ENCODE results near the gene SCFD2. TPM values are rescaled to one million over a fixed set of nuclear protein-coding genes. Genes with fewer than 3 reads are reported as not detected.
A peak's percentile ranks its signal among the peaks of the same experiment; 100 is the strongest.

Gene SCFD2
- total RNA-seq, 1 donor = 24.2 TPM

- Histone ChIP-seq H3K4me1 (ENCODE audit: insufficient read depth, low read length) (peaks cover 5% of the 10 kb centered on the region), H3K27me3 (ENCODE audit: insufficient read depth, low read length) (no peaks in the 10 kb centered on the region), H3K27ac (ENCODE audit: low read depth, low read length) (no peak overlapping the region), H3K9me3 (ENCODE audit: low read depth, low read length) (no peaks in the 10 kb centered on the region), H3K4me3 (ENCODE audit: insufficient read depth, low read length) (no peak overlapping the region), H4K20me1 (ENCODE audit: insufficient read depth, low read length) (no peaks in the 10 kb centered on the region), H2AFZ (ENCODE audit: low read length) (no peak overlapping the region), H3K79me2 (ENCODE audit: insufficient read depth, low read length) (no peaks in the 10 kb centered on the region), H3K4me2 (ENCODE audit: insufficient read depth, low read length) (no peak overlapping the region), H3K36me3 (ENCODE audit: insufficient read depth, low read length) (no peaks in the 10 kb centered on the region)
- no peak for TF ChIP-seq CTCF (IDR thresholded peaks at IDR 0.05; ENCODE audit: extremely low read depth, low read depth, low read length)
- DNase-seq (ENCODE audit: insufficient read length, low spot score, missing footprints) = no peak
Observed at GRCh38 chr4:52869656-52870055, 496.2 kb downstream of the SCFD2 start.

- no peaks in the 10 kb centered on the region for H3K9me3 ChIP-seq (ENCODE audit: low read depth, low read length)
- no peak overlapping the region for H3K4me3 ChIP-seq (ENCODE audit: insufficient read depth, low read length)
- H3K27me3 ChIP-seq (ENCODE audit: insufficient read depth, low read length) = no peaks in the 10 kb centered on the region
- H3K36me3 ChIP-seq (ENCODE audit: insufficient read depth, low read length) = no peaks in the 10 kb centered on the region
- no peaks in the 10 kb centered on the region for H4K20me1 ChIP-seq (ENCODE audit: insufficient read depth, low read length)
- no peaks in the 10 kb centered on the region for H3K79me2 ChIP-seq (ENCODE audit: insufficient read depth, low read length)
- DNase-seq (ENCODE audit: insufficient read length, low spot score, missing footprints) = peak; percentile 62
- H3K27ac ChIP-seq (ENCODE audit: low read depth, low read length) = no peak overlapping the region
- peaks cover 5% of the 10 kb centered on the region for H3K4me1 ChIP-seq (ENCODE audit: insufficient read depth, low read length)
- TF ChIP-seq CTCF (IDR thresholded peaks at IDR 0.05; ENCODE audit: extremely low read depth, low read depth, low read length) = no peak
- no peak overlapping the region for H3K4me2 ChIP-seq (ENCODE audit: insufficient read depth, low read length)
- no peak overlapping the region for H2AFZ ChIP-seq (ENCODE audit: low read length)
Observed at GRCh38 chr4:52869196-52869595, 496.7 kb downstream of the SCFD2 start.

GRCh38 chr4:52868133-52868532 lies 497.7 kb downstream of the SCFD2 start:
- H3K79me2 ChIP-seq (ENCODE audit: insufficient read depth, low read length) = no peaks in the 10 kb centered on the region
- peaks cover 5% of the 10 kb centered on the region for H3K4me1 ChIP-seq (ENCODE audit: insufficient read depth, low read length)
- no peak for TF ChIP-seq CTCF (IDR thresholded peaks at IDR 0.05; ENCODE audit: extremely low read depth, low read depth, low read length)
- no peak overlapping the region for H3K4me2 ChIP-seq (ENCODE audit: insufficient read depth, low read length)
- H2AFZ ChIP-seq (ENCODE audit: low read length) = no peak overlapping the region
- H3K27ac ChIP-seq (ENCODE audit: low read depth, low read length) = no peak overlapping the region
- no peak overlapping the region for H3K4me3 ChIP-seq (ENCODE audit: insufficient read depth, low read length)
- DNase-seq (ENCODE audit: insufficient read length, low spot score, missing footprints) = no peak
- no peaks in the 10 kb centered on the region for H3K9me3 ChIP-seq (ENCODE audit: low read depth, low read length)
- peaks cover 4% of the 10 kb centered on the region for H3K27me3 ChIP-seq (ENCODE audit: insufficient read depth, low read length)
- no peaks in the 10 kb centered on the region for H4K20me1 ChIP-seq (ENCODE audit: insufficient read depth, low read length)
- no peaks in the 10 kb centered on the region for H3K36me3 ChIP-seq (ENCODE audit: insufficient read depth, low read length)

- no peak overlapping the region for H3K4me3 ChIP-seq (ENCODE audit: insufficient read depth, low read length)
- H3K27me3 ChIP-seq (ENCODE audit: insufficient read depth, low read length) = peaks cover 11% of the 10 kb centered on the region
- no peak for DNase-seq (ENCODE audit: insufficient read length, low spot score, missing footprints)
- peaks cover 5% of the 10 kb centered on the region for H3K4me1 ChIP-seq (ENCODE audit: insufficient read depth, low read length)
- no peaks in the 10 kb centered on the region for H3K9me3 ChIP-seq (ENCODE audit: low read depth, low read length)
- no peak overlapping the region for H2AFZ ChIP-seq (ENCODE audit: low read length)
- H3K4me2 ChIP-seq (ENCODE audit: insufficient read depth, low read length) = no peak overlapping the region
- no peak overlapping the region for H3K27ac ChIP-seq (ENCODE audit: low read depth, low read length)
- TF ChIP-seq CTCF (IDR thresholded peaks at IDR 0.05; ENCODE audit: extremely low read depth, low read depth, low read length) = no peak
- no peaks in the 10 kb centered on the region for H3K79me2 ChIP-seq (ENCODE audit: insufficient read depth, low read length)
- H3K36me3 ChIP-seq (ENCODE audit: insufficient read depth, low read length) = no peaks in the 10 kb centered on the region
- no peaks in the 10 kb centered on the region for H4K20me1 ChIP-seq (ENCODE audit: insufficient read depth, low read length)
Observed at GRCh38 chr4:52867163-52867562, 498.7 kb downstream of the SCFD2 start.

All from osteoblast (primary cell).